GM21786 (cell line): ENCODE data around the gene SNRNP200.
"Not testable (repeated sequence)": the region's sequence is repeated elsewhere in the genome, so short reads cannot be mapped to it uniquely, and the experiment has no call there.

Source experiments
- ATAC-seq: cut with Tn5 transposase; IDR thresholded peaks from one replicate; pipeline ENCODE4 v1.9.1; 2021; ENCODE audit not compliant: unreplicated experiment

The SNRNP200 gene

DNA sequence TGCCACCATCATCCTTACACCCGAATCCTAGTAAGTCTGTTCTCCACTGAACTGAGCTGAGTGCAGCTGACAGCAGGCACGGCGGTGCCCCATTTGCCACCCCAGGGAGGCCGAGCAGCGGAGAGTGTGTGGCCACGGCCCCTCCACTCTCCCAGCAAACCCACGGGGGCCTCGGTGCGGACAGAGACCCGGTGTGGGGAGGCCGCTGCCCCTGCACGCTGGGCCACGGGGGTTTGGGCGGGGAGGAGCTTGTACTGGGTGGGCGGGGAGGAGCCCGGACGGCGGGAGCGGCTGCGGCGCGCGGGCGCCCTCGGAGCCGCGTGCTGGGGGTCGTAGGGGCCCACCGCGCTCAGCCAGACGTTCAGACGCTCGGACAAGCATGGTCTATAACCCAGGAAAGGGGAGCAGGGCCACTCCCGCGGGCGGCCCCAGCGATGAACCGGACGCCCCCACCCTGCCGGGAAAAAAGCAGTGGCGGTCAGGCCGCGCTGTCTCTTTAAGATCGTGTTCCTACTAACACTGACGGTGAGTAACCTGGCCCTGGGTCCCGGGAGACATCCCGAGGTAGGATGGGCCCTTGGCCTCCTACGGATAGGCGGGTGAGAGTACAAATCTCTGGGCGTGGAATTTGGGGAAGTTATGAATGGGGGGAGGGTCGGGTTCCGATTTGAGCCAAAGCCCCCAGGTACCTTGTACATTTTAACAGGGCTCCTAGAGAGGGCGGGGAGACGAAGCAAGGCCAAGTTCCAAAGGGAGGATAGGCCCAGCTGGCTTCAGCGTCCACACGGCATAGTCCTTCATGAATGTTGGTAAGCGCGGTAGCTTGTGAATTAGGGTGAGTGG lies 19.9 kb upstream of the SNRNP200 start, which contains the start of gene ITPRIPL1:
TSS of gene ITPRIPL1 (plus strand) at position 277 of the 843 bp plus-strand sequence. CDS start at position 800, 523 bp downstream.
- no peak for ATAC-seq

DNA sequence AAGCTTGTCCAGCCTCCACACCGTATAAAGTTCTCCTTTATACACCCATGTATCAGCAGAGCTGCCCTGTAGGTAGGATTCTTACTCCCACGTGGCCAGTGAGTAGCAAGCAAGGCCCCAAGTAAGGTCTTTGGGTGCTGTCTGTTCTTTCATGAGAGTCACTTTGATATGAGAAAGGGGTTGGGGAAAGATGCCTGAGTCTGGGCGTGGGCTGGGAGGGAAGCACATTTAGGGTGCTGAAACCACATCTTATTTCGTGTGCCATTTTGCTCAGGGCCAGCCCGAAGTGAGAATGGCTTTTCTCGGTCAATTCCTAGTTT lies 19.3 kb upstream of the SNRNP200 start:
- no peak for ATAC-seq

DNA sequence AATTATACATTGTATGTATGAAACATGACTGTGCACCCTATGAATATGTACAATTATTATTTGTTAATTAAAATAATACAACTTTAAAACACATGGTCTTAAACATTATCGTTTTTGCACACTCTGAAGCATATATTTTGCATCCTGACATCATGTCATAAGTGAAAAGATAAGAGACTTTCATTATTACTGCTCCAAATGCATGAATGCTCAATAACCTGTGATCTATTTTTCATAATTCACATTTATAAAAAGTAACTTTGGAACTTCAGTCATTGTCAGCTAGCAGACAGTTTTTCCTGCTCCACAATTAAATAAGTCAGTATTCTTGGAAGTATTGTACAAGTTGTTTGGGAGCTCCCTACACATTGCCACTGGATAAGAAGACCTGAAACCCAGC lies 18.5 kb upstream of the SNRNP200 start:
- ATAC-seq = no peak

DNA sequence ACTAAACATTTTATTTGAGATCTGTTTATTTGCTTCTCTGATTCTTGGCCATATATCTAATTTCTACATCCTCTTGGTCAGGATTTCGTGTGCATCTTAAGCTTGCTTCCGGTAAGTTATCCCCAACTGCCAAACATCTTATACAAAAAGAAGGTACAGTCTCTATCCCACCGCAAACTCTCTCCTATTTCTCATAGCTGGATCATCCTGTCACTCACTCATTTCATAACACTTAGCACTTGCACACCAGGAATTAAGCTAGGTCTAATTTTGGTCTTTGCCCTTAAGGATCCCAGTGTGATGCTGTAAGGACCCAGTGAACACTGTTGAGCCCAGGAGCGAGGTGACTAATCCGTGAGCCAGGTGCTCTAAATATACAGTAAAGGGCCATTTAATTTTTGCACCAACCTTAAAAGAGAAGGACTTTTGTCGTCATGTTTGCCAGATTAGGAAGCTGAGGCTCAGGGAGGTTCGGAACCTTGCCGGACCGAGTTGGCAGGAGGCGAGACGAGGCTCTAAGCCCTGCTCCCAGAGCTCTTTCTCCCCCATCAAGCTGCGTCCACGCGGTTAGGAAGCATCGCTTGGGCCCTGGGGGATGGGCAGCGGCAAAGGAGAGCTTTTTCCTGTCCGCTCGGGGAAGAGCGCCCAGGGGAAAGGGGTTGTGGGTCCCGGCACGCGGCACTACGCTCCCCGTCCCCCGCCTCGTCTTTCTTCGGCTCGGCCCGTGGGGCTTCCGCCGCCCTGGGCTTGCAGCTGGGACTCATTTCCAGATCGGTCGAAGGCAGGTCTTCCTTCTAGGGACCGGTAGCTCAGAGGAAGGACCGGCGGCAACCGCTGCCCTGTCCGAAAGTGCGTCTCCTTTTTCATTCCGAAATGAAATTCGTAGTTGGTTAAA lies 15.6 kb upstream of the SNRNP200 start:
- ATAC-seq = peak; percentile 14

DNA sequence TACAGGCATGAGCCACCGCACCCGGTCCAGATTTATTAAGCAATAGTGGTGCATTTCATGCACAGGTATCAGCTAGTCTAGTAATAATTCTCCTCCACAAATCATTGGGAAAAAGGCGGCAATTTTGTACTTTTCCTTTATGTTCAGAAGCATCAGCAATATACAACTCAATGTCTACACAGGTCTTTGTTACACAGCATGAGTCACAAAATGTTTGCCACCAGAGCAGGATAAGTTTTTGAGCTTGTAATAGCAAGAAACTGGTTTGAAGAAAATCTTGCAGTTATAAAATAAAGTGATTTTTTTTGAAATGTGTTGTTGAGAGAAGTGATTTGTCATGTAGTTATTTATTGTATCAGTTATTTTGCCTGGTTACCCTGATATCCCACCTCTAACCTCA lies 15.0 kb upstream of the SNRNP200 start:
- no peak for ATAC-seq

DNA sequence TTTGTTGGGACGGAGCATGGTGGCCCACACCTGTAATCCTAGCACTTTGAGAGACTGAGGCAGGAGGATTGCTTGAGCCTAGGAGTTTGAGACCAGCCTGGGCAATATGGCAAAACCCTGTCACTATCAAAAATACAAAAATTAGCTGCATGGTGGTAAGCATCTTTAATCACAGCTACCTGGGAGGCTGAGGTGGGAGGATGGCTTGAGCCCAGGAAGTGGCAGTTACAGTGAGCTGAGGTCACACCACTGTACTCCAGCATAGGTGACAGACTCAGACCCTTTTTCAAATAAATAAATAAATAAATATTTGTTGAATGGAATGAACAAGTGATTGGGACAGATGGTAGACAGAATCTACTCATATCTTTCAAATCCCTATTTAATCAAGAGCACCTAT lies 14.1 kb upstream of the SNRNP200 start:
- ATAC-seq = no peak

DNA sequence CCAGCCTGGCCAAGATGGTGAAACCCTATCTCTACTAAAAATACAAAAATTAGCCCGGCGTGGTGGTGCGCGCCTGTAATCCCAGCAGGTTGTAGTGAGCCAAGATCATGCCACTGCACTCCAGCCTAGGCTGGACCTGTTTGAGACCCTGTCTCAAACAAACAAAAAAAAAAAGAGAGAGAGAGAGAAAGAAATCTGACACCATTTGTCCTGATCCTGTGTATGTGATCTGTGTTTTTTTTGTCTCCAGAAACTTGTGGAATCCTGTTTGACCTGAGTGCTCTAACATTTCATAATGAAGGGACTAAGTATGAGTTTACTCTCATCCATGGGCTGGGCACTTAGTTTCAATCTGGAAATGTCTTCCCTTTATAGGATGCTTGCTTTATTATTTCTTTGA lies 13.4 kb upstream of the SNRNP200 start:
- ATAC-seq = no peak

DNA sequence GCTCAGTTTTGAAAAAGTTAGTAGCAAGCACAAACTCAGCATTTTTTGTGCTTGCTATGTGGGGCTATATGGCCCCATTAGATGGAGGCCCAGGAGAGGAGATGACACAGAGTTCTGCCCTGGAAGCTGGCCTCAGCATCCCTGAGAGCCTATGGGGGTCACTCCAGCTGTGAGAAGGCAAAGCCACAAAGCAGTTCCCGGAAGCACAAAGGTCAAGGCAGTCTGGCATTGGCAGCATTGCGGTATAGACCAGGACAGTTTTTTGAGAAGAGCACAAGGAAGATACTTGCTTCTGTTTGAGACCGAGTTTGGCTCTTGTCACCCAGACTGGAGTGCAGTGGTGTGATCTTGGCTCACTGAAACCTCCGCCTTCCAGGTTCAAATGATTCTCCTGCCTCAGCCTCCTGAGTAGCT lies 12.2 kb upstream of the SNRNP200 start:
- ATAC-seq = no peak

DNA sequence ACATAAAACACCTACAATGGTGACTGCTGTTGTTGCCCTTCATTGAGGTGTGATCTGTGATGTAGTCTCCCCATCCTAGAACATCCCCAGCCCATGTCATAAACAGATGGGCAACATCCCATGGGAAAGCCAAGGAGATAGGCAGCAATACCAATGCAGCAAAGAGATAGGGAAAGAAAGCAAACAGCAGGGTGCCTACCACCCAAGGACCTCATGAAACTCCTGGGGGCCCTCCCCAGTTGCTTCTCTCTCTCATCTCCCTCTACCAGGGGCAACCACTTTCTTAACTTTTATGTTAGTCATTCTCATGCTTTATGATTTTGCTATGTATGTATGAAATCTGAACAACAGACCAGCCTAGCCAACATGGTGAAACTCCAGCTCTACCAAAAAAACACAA lies 11.7 kb upstream of the SNRNP200 start:
- ATAC-seq = no peak

DNA sequence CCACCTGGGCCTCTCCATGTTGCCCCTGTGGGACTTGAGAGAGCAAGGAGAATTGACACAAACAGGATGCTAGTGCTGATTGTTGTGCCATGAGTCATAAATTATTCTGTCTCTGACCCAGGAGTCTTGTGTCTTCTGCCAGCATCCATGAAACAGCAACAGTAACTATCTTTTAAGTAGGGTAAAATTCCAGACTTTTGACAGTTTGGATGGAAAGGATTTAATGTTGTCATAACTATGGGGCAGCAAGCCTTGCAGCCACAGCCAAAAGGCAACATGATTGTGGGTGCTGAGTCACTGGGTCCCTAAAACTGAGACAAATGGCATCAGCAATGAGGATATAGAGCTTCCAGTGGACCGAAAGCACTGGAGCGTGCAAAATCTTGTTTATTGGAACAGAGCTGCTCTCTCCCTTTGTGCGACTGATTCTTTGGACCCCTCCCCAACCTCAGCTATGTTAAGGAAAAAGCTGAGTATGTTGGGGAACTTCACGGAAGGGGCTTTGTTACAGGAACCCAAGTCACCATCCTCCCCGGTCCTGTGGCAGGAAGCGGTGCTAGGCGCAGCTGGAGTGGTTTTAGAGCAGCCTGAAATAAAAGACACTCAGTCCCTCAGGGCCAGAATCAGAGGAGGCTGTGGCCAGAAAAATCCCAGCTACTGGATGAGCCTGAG lies 10.2 kb upstream of the SNRNP200 start:
- no peak for ATAC-seq

DNA sequence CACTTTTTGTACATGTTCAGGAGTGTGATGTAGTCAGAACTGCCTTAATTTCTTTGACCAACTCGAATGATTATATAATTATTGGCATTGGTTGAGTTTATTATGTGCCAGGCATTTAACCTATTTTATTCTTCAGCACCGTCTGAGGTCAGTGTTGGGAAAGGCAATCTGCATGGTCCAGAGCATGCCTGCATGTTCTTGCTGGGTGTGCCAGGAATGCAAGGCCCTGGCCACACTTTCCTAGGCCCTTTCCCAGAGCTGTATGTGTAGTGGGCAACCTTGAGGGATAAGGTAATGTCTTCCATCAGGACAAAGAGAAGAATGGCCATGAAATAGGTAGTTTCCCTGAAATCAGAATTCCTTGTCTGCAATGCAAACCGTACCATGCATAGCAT lies 9.7 kb upstream of the SNRNP200 start:
- no peak for ATAC-seq

DNA sequence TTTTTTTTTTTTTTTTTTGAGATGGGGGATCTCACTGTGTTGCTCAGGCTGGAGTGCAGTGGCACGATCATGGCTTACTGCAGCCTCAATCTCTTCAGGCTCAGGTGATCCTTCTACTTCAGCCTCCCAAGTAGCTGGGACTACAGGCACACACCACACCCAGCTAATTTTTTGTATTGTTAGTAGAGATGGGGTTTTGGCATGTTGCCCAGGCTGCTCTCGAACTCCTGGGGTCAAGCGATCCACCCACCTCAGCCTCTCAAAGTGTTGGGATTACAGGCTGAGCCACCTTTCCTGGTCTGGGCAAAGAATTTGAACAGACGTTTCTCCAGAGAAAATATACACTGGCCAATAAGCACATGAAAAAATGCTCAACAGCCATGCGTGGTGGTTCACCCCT lies 2.9 kb upstream of the SNRNP200 start:
- ATAC-seq = no peak

DNA sequence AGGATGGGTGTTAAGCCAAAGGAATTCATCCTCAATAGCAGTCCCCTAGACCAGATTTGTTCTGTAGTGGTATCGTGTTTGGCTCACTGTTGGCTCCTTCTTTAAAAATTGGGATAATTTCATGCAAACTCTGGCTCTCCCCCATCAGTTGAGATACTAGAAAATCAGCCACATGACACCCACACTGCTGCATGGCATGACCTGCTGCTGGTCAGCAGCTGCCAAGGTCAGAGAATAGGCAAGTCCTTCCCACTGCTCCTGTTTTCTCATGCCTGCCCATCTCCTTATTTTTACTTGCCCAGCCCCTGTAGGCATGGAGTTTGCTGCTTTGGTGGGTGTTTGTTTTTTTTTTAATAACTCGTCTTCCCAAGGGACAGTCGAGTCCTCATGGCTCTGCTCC lies 1.0 kb upstream of the SNRNP200 start:
- no peak for ATAC-seq

DNA sequence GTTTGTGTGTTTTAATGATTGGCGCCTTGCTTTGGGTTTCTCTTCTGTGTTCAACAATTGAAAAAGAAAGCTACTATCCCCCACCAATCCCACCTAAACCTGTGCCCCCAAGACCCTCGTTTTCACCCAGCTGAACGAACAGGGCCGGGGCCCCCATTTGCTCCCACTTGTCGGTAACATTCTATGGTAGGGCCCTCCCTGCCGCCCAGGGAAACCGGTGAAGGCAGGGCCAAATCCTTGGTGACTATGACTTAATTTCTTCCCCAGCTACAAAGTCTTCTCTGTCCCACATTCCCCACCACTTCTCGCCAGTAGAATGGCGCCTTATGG lies 598 bp upstream of the SNRNP200 start:
- ATAC-seq = no peak

DNA sequence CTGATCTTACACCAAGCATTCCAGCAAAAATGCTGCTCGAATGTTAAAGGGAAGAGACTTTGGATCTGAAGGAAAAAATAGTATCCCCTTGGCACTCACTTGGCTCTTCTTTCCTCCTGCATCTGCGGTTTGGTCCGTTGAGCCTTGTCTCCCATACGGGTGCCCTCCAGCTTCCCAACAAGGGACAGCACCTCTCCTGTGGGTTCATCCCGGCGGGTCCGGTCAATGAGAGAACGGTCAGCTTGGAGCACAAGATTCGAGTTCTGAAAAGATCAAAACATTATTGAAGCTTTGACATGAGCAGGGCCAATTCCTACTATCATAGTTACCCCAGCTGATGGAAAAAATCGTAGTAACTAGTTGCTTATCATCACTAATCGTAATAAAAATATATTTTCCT lies 740 bp downstream of the SNRNP200 start:
- ATAC-seq = no peak

DNA sequence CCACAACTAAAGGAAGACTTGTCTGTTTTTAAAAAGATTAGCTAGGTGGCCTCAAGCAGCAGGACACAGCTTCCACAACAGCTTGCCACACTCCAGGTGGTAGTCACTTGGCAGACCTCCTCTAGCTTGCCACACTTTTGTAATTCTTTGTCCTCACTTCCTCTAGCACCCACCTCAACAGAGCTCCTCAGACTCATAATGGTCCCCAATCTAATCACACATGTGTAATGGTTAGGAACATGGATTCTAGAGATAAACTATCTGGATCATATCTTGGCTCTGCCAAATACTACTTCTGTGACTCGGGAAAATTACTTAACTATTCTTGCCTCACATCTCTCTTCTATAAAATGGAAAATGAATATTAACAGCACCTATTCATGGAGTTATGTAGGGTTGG lies 3.5 kb downstream of the SNRNP200 start:
- no peak for ATAC-seq

DNA sequence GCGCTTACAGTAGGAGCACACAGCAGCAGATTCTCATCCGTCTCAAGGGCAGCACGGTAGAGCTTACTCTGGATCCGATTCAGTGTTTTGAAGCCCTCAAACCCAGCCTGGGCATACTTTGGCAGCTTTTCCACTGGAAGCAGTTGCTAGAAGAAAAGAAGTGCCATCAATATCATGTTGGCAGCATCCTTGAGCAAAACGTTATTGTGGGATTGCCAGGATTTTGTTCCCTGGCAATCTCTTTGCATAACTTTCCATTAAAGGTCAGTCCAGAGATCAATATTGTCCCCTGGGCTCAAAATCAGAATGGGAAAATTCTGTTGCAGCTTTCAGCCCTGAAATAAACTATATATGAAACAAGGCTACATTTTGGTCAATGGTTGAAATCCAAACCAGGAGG lies 8.4 kb downstream of the SNRNP200 start:
- no peak for ATAC-seq

DNA sequence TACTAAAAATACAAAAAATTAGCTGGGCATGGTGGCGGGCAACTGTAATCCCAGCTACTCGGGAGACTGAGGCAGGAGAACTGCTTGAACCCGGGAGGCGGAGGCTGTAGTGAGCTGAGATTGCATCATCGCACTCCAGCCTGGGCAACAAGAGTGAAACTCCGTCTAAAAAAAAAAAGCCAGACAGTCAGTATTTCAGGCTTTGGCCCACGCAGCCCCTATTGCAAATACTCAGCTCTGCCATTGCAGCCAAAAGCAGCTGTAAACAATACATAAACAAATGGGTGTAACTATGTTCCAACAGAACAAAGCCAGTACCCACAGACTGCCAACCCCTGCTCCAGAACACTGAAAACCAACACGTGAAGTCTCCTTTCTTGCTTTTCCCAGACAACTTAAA lies 11.1 kb downstream of the SNRNP200 start:
- ATAC-seq = not testable (repeated sequence)

DNA sequence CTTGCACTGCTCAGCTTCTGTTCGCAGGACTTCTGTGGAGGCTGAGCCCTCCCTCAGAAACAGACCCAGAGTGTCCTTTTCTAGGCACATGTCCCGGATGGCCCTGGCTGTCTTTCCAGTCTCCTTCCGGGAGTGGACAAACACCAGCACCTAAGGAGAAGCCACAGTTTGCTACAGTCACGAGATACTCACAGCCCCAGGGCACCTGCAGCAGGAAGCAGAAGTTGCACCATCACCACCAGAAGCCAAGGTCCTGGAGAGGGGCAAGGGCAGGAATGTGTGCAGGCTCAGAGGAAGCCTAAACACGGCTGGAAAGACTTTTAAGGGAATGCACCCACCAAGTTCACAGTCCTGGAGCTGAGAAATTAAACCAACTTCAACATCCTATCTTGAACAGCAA lies 13.6 kb downstream of the SNRNP200 start:
- ATAC-seq = no peak

DNA sequence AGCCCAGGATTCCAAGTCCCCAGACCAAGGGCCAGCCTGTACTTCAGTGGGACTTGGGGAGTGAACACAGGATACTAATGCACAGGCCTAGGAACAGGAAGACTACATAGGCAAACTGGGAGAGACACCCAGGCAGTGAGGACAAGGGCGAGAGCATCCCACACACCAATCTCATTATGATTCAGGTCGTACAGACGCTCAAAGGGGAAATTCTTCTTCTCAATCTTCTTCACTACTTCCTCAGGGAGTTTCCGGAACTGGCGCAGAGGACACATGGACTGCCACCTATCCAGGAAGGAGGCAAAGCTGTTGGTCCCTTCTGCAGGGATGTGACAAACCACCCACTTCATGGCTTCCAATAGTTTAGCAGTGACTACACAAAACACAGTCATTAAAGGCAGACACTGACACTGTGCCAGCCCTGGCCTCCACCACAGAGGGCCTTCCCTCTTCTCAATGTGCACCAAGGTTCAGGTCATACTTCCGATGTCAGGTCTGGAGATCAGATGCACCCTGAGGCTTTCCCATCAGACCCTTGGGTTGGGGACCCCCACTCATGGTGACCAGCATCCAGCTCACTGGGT lies 18.0 kb downstream of the SNRNP200 start:
- no peak for ATAC-seq

DNA sequence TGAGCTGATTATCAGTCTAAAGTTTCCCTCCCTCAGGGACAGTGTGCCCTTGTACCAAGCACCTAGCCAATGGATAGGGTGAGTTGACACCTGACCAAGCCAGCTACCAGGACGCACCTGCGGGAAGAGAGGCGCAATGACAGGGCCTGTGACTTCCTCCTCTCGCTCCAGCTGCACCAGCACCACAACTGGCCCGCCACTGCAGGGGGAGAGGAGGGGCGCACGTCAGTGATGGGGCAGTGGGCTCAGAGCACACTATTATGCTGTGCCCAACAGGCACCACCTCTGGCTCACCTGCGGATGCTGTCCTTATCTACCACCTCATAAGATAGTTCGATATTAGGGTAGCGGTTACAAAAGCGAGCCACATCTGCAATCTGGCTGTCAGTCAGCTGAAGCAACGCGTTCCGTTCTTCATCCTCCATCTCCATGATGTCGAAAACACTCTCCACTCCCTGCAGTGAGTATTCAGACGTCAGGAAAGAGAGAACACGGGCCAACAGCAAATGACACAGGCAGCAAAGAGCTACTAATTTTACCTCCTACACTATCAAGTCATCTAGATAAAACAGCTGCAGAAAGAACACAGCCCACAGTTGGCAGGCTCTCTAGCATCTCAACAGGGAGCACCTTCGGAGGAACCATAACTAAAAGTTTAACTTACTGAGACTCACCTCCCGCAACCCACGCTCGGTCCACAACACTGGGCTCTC lies 28.4 kb downstream of the SNRNP200 start:
- ATAC-seq = no peak
